ENCODE results near the gene PEAR1.

GRCh38 chr1:156945881-156946661 is 52.6 kb downstream of the PEAR1 start:
- no peak for TF ChIP-seq CTCF (IDR thresholded peaks at IDR 0.05 in 4 of 5, conservative IDR thresholded peaks at IDR 0.05 in 1 of 5)
- TF ChIP-seq POLR2A (IDR thresholded peaks at IDR 0.05), result no peak
